Measurements from ENCODE around the gene KIF5C.

Gene KIF5C

DNA sequence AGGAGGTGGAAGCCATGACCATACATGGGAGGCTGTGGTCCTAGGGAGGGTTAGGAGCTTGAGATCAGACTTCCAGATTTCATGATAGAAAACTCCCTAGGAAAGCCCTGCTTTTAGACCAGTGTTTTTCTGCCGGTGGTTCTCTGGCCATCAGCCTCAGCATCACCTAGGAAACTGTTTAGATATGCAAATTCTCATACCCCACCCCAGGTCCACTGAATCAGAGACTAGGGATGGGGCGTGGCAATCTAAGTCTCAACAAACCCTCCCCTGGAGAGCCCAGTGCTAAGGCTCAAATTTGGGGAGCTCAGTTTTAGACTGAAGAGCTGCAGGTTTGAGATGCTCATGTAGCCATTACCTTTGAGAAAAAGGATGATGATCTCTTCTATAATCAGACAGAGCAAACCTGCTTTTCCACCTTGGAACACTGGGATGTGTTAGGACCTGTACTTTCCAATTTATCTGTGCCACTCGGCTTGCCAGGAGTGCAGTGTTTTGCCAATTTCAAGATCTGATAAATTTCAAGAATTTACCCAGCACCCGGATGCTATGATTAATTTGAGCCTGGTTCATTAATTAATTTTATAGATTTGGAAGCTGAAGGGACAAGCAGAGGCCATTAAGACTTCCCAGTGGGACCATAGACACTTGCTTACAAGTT is 132.0 kb downstream of the KIF5C start:
- Histone ChIP-seq H2BK15ac (ENCODE audit: low read length) (no peak overlapping the region), H3K4me3 (ENCODE audit: low read length in 2 of 2) (no peak overlapping the region), H3K27me3 (ENCODE audit: control insufficient read depth in 3 of 3, insufficient read depth in 3 of 3, low read depth in 1 of 3, low read length in 3 of 3) (no peaks in the 10 kb centered on the region), H4K91ac (ENCODE audit: low read depth, low read length, poor library complexity) (no peak overlapping the region), H4K8ac (ENCODE audit: low read depth, low read length) (no peak overlapping the region), H3K36me3 (replicated peaks in 1 of 2; ENCODE audit: control insufficient read depth in 2 of 2, insufficient read depth in 2 of 2, low read length in 2 of 2) (peaks cover 43 to 97% of the 10 kb centered on the region in 2 donors), H3K4me2 (ENCODE audit: insufficient read depth, low read length, poor library complexity, severe bottlenecking) (no peak overlapping the region), H2AK5ac (ENCODE audit: low read depth, low read length) (no peak overlapping the region), H3K79me1 (ENCODE audit: low read depth, low read length) (no peaks in the 10 kb centered on the region), H3K18ac (ENCODE audit: low read length) (no peak overlapping the region), H3K14ac (ENCODE audit: low read length) (no peak overlapping the region), H3K23ac (ENCODE audit: low read depth, low read length, poor library complexity) (no peak overlapping the region), H2AFZ (ENCODE audit: low read length) (no peak overlapping the region), H2BK120ac (ENCODE audit: low read depth, low read length) (no peak overlapping the region), H2BK12ac (ENCODE audit: low read length) (no peak overlapping the region), H3K9me3 (replicated peaks in 1 of 2; ENCODE audit: control insufficient read depth in 2 of 2, insufficient read depth in 1 of 2, low read depth in 1 of 2, low read length in 2 of 2) (peaks cover 14 to 15% of the 10 kb centered on the region in 2 donors), H3K27ac (replicated peaks; ENCODE audit: low read length) (no peak overlapping the region), H3K4ac (ENCODE audit: low read length) (no peak overlapping the region), H3K9ac (ENCODE audit: low read depth, low read length, poor library complexity) (no peak overlapping the region), H3K4me1 (ENCODE audit: control insufficient read depth in 2 of 2, insufficient read depth in 1 of 2, low read depth in 1 of 2, low read length in 2 of 2) (peaks cover 0 to 1% of the 10 kb centered on the region in 2 donors), H2BK5ac (ENCODE audit: low read length) (no peak overlapping the region)
- no CpG with 5 or more reads among the region's 4 CpGs for WGBS, 2 donors (ENCODE audit: extremely low coverage in 2 of 2, insufficient read length in 2 of 2, insufficient replicate concordance in 1 of 2)
- DNase-seq (ENCODE audit: low spot score) = no peak

DNA sequence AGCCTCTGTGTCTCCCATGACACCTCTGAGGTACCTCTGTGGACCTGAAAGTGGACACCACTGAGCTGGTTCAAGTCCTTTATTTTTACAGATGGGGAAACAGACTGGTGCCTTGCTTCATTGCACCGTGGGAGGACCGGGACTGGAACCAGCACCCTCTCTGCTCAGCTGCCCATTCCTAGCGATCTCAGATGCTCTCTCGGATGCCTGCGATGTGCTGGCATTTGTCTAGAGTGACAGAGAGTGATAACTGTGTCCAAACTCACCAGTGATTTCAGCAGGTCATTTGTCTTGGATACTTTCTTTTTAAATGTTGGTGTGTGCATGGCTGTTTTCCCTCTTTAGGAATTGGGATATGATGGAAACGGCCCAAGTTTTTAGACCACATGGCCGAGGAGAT is 133.4 kb downstream of the KIF5C start:
- Histone ChIP-seq H3K27me3 (ENCODE audit: control insufficient read depth in 3 of 3, insufficient read depth in 3 of 3, low read depth in 1 of 3, low read length in 3 of 3) (no peaks in the 10 kb centered on the region), H2BK12ac (ENCODE audit: low read length) (no peak overlapping the region), H3K4ac (ENCODE audit: low read length) (no peak overlapping the region), H3K9me3 (replicated peaks in 1 of 2; ENCODE audit: control insufficient read depth in 2 of 2, insufficient read depth in 1 of 2, low read depth in 1 of 2, low read length in 2 of 2) (peaks cover 2% of the 10 kb centered on the region in 2 donors), H3K36me3 (replicated peaks in 1 of 2; ENCODE audit: control insufficient read depth in 2 of 2, insufficient read depth in 2 of 2, low read length in 2 of 2) (peaks cover 40 to 97% of the 10 kb centered on the region in 2 donors), H2BK120ac (ENCODE audit: low read depth, low read length) (no peak overlapping the region), H2BK5ac (ENCODE audit: low read length) (no peak overlapping the region), H3K4me2 (ENCODE audit: insufficient read depth, low read length, poor library complexity, severe bottlenecking) (no peak overlapping the region), H3K4me3 (ENCODE audit: low read length in 2 of 2) (no peak overlapping the region), H3K14ac (ENCODE audit: low read length) (no peak overlapping the region), H4K91ac (ENCODE audit: low read depth, low read length, poor library complexity) (no peak overlapping the region), H4K8ac (ENCODE audit: low read depth, low read length) (no peak overlapping the region), H3K18ac (ENCODE audit: low read length) (no peak overlapping the region), H3K9ac (ENCODE audit: low read depth, low read length, poor library complexity) (no peak overlapping the region), H2BK15ac (ENCODE audit: low read length) (no peak overlapping the region), H2AK5ac (ENCODE audit: low read depth, low read length) (no peak overlapping the region), H3K23ac (ENCODE audit: low read depth, low read length, poor library complexity) (no peak overlapping the region), H2AFZ (ENCODE audit: low read length) (no peak overlapping the region), H3K79me1 (ENCODE audit: low read depth, low read length) (no peaks in the 10 kb centered on the region), H3K4me1 (ENCODE audit: control insufficient read depth in 2 of 2, insufficient read depth in 1 of 2, low read depth in 1 of 2, low read length in 2 of 2) (peaks cover 0 to 1% of the 10 kb centered on the region in 2 donors), H3K27ac (replicated peaks; ENCODE audit: low read length) (no peak overlapping the region)
- no peak for DNase-seq (ENCODE audit: low spot score)
- no CpG with 5 or more reads among the region's 7 CpGs for WGBS, 2 donors (ENCODE audit: extremely low coverage in 2 of 2, insufficient read length in 2 of 2, insufficient replicate concordance in 1 of 2)

DNA sequence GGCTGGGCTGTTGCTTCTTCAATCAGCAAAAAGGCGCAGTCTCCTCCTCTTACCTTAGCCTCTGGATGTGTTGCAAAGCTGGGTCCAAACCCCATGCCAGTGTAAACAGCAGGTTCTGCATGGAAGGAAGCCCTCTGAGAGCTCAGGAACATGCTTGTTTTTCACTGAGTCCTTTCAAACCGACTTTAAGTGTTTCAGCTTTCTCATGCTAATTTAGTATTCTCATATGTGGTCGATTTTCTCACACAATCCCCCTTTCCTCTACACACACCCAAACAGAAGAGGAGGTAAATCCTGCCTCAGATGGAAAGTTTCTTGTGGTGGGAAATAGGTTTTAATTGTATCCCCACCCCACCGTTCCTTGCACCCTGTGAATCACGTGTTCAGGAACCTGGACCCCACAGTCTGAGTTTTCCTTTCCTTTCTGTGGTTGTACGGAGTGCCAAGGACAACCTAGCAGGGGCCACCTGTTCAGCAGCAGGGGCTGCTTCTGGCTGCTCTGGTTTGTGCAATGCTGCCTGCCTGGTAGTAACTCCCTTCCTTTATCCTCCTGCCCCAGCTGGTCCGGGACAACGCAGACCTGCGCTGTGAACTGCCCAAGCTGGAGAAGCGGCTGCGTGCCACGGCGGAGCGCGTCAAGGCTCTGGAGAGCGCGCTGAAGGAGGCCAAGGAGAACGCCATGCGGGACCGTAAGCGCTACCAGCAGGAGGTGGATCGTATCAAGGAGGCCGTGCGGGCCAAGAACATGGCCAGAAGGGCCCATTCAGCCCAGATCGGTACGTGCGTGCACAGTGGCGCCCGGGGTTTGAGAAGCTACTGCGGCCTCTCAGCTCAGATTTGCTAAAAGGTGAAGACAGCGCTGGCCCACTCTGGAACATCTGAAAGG is 134.8 kb downstream of the KIF5C start:
- H3K36me3 ChIP-seq (replicated peaks in 1 of 2; ENCODE audit: control insufficient read depth in 2 of 2, insufficient read depth in 2 of 2, low read length in 2 of 2) = peaks cover 42 to 95% of the 10 kb centered on the region in 2 donors
- H2AFZ ChIP-seq (ENCODE audit: low read length) = no peak overlapping the region
- H3K9me3 ChIP-seq (replicated peaks in 1 of 2; ENCODE audit: control insufficient read depth in 2 of 2, insufficient read depth in 1 of 2, low read depth in 1 of 2, low read length in 2 of 2) = peaks cover 0 to 2% of the 10 kb centered on the region in 2 donors
- no peak overlapping the region for H2BK120ac ChIP-seq (ENCODE audit: low read depth, low read length)
- no peak overlapping the region for H2BK12ac ChIP-seq (ENCODE audit: low read length)
- H2BK5ac ChIP-seq (ENCODE audit: low read length) = no peak overlapping the region
- H3K4me3 ChIP-seq (ENCODE audit: low read length in 2 of 2) = no peak overlapping the region
- no peak overlapping the region for H2BK15ac ChIP-seq (ENCODE audit: low read length)
- H3K79me1 ChIP-seq (ENCODE audit: low read depth, low read length) = no peaks in the 10 kb centered on the region
- no peak overlapping the region for H3K4me2 ChIP-seq (ENCODE audit: insufficient read depth, low read length, poor library complexity, severe bottlenecking)
- H3K9ac ChIP-seq (ENCODE audit: low read depth, low read length, poor library complexity) = no peak overlapping the region
- no CpG with 5 or more reads among the region's 31 CpGs for WGBS, 2 donors (ENCODE audit: extremely low coverage in 2 of 2, insufficient read length in 2 of 2, insufficient replicate concordance in 1 of 2)
- no peak overlapping the region for H3K23ac ChIP-seq (ENCODE audit: low read depth, low read length, poor library complexity)
- no peak overlapping the region for H3K18ac ChIP-seq (ENCODE audit: low read length)
- H3K4me1 ChIP-seq (ENCODE audit: control insufficient read depth in 2 of 2, insufficient read depth in 1 of 2, low read depth in 1 of 2, low read length in 2 of 2) = peaks cover 0 to 1% of the 10 kb centered on the region in 2 donors
- no peak for DNase-seq (ENCODE audit: low spot score)
- H2AK5ac ChIP-seq (ENCODE audit: low read depth, low read length) = no peak overlapping the region
- no peak overlapping the region for H3K4ac ChIP-seq (ENCODE audit: low read length)
- H3K14ac ChIP-seq (ENCODE audit: low read length) = no peak overlapping the region
- H3K27ac ChIP-seq (replicated peaks; ENCODE audit: low read length) = no peak overlapping the region
- no peaks in the 10 kb centered on the region for H3K27me3 ChIP-seq (ENCODE audit: control insufficient read depth in 3 of 3, insufficient read depth in 3 of 3, low read depth in 1 of 3, low read length in 3 of 3)
- H4K91ac ChIP-seq (ENCODE audit: low read depth, low read length, poor library complexity) = no peak overlapping the region
- no peak overlapping the region for H4K8ac ChIP-seq (ENCODE audit: low read depth, low read length)

DNA sequence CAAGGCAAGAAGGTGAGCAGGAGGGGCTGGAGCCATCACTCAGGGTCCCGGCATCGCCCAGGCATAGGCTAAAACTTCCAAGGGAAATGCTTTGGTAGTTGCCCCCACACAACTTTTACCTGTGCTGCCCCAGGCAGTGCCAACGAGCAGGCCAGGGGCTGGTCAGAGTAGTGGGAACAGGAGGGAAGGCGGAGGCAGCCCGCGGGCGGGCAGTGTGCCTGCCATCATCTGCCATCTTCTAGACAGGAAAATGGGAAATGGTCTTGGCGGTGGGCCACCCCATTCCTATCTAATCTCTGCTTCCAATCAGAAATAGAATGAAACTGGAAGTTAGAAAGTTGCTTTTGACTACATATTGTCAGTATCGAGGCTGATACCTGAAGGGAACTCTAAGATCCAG is 137.5 kb downstream of the KIF5C start:
- no peak overlapping the region for H3K4ac ChIP-seq (ENCODE audit: low read length)
- no peak overlapping the region for H3K23ac ChIP-seq (ENCODE audit: low read depth, low read length, poor library complexity)
- H4K91ac ChIP-seq (ENCODE audit: low read depth, low read length, poor library complexity) = no peak overlapping the region
- H2AFZ ChIP-seq (ENCODE audit: low read length) = no peak overlapping the region
- no peak overlapping the region for H3K4me2 ChIP-seq (ENCODE audit: insufficient read depth, low read length, poor library complexity, severe bottlenecking)
- no peak overlapping the region for H2BK15ac ChIP-seq (ENCODE audit: low read length)
- H2BK12ac ChIP-seq (ENCODE audit: low read length) = no peak overlapping the region
- no peaks in the 10 kb centered on the region for H3K27me3 ChIP-seq (ENCODE audit: control insufficient read depth in 3 of 3, insufficient read depth in 3 of 3, low read depth in 1 of 3, low read length in 3 of 3)
- H3K79me1 ChIP-seq (ENCODE audit: low read depth, low read length) = no peaks in the 10 kb centered on the region
- WGBS, 2 donors (ENCODE audit: extremely low coverage in 2 of 2, insufficient read length in 2 of 2, insufficient replicate concordance in 1 of 2) = no CpG with 5 or more reads among the region's 9 CpGs
- no peak overlapping the region for H2BK120ac ChIP-seq (ENCODE audit: low read depth, low read length)
- peaks cover 39 to 88% of the 10 kb centered on the region in 2 donors for H3K36me3 ChIP-seq (replicated peaks in 1 of 2; ENCODE audit: control insufficient read depth in 2 of 2, insufficient read depth in 2 of 2, low read length in 2 of 2)
- no peak overlapping the region for H3K9ac ChIP-seq (ENCODE audit: low read depth, low read length, poor library complexity)
- no peak overlapping the region for H3K27ac ChIP-seq (replicated peaks; ENCODE audit: low read length)
- no peak overlapping the region for H3K18ac ChIP-seq (ENCODE audit: low read length)
- H2BK5ac ChIP-seq (ENCODE audit: low read length) = no peak overlapping the region
- no peak overlapping the region for H3K14ac ChIP-seq (ENCODE audit: low read length)
- H4K8ac ChIP-seq (ENCODE audit: low read depth, low read length) = no peak overlapping the region
- no peak overlapping the region for H3K4me3 ChIP-seq (ENCODE audit: low read length in 2 of 2)
- H3K9me3 ChIP-seq (replicated peaks in 1 of 2; ENCODE audit: control insufficient read depth in 2 of 2, insufficient read depth in 1 of 2, low read depth in 1 of 2, low read length in 2 of 2) = peaks cover 0 to 2% of the 10 kb centered on the region in 2 donors
- no peak for DNase-seq (ENCODE audit: low spot score)
- H3K4me1 ChIP-seq (ENCODE audit: control insufficient read depth in 2 of 2, insufficient read depth in 1 of 2, low read depth in 1 of 2, low read length in 2 of 2) = no peaks in the 10 kb centered on the region
- no peak overlapping the region for H2AK5ac ChIP-seq (ENCODE audit: low read depth, low read length)
